Lower leg skin (tissue), 3 donors: ENCODE results near the gene ZFYVE28.

Experiments
- POLR2A ChIP-seq, 2 donors: fragments of 450-650 bp; IDR thresholded peaks; one replicate each; pipeline ENCODE4 v1.6.1; 2016 to 2017; ENCODE audit warnings: antibody characterized with exemption in 2 of 2, mild to moderate bottlenecking in 1 of 2, moderate library complexity in 1 of 2
- TF ChIP-seq, protein P1 (sequence below), 3 donors: fragments of 450-650 bp; IDR thresholded peaks; one replicate each; pipeline ENCODE4 v1.5.1; 2016; ENCODE audit warnings: antibody characterized with exemption in 3 of 3, mild to moderate bottlenecking in 3 of 3, moderate library complexity in 2 of 3

DNA sequence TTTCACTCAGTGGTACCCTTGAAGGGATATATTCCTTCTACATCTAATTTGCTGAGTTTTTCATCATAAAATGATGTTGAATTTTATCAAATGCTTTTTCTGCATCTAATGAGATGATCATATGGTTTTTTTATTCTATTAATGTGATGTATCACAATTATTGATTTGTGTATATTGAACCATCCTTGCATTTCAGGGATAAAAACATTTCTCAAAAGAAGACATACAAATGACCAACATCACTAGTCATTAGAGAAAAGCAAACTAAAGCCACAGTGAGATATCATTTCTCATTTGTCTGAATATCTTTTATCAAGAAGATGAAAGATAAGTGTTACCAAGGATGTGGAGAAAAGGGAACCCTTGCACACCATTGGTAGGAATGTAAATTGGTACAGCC is 90.9 kb downstream of the ZFYVE28 start:
- TF ChIP-seq, protein P1, sequence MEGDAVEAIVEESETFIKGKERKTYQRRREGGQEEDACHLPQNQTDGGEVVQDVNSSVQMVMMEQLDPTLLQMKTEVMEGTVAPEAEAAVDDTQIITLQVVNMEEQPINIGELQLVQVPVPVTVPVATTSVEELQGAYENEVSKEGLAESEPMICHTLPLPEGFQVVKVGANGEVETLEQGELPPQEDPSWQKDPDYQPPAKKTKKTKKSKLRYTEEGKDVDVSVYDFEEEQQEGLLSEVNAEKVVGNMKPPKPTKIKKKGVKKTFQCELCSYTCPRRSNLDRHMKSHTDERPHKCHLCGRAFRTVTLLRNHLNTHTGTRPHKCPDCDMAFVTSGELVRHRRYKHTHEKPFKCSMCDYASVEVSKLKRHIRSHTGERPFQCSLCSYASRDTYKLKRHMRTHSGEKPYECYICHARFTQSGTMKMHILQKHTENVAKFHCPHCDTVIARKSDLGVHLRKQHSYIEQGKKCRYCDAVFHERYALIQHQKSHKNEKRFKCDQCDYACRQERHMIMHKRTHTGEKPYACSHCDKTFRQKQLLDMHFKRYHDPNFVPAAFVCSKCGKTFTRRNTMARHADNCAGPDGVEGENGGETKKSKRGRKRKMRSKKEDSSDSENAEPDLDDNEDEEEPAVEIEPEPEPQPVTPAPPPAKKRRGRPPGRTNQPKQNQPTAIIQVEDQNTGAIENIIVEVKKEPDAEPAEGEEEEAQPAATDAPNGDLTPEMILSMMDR (IDR thresholded peaks at IDR 0.05) = no peak
- TF ChIP-seq POLR2A (IDR thresholded peaks at IDR 0.05) = no peak
